K562 (cell line): ENCODE data around the gene FMO1. TPM values are rescaled to one million over a fixed set of nuclear protein-coding genes. Genes with fewer than 3 reads are reported as not detected.

Experiments
- BDP1 ChIP-seq: IDR thresholded peaks from 3 replicates; pipeline ENCODE4 v1.6.1; 2011; ENCODE audit not compliant: insufficient read length, insufficient read depth
- DMBX1 ChIP-seq: fragments of 250-450 bp; sonication (Bioruptor Pico); IDR thresholded peaks from 2 replicates; pipeline ENCODE4 v1.8.0; 2022; ENCODE audit warnings: inconsistent platforms, mild to moderate bottlenecking, moderate library complexity, borderline replicate concordance
- EZH2 ChIP-seq: IDR thresholded peaks from 2 replicates; pipeline ENCODE4 v1.6.1; 2012; ENCODE audit warnings: low read depth, mild to moderate bottlenecking, inconsistent platforms, low read length, borderline replicate concordance
- FOXK2 ChIP-seq, 2 experiments: fragments of 450-650 bp; IDR thresholded peaks in 1 of 2; conservative IDR thresholded peaks in 1 of 2; 2 replicates each; pipeline ENCODE4 v1.6.1; 2016; ENCODE audit warnings: low read depth in 2 of 2, mild to moderate bottlenecking in 1 of 2
- GTF2F1 ChIP-seq: IDR thresholded peaks from 2 replicates; pipeline ENCODE4 v1.6.1; 2011; ENCODE audit warnings: low read depth, low read length, improper control_type of control experiment
- HIVEP1 ChIP-seq: fragments of 250-450 bp; sonication (Bioruptor Pico); IDR thresholded peaks from 2 replicates; pipeline ENCODE4 v1.4.0; 2020; ENCODE audit warnings: mild to moderate bottlenecking
- LARP7 ChIP-seq: fragments of 450-650 bp; IDR thresholded peaks from 2 replicates; pipeline ENCODE4 v1.6.1; 2016
- MED1 ChIP-seq: sonication (generic); formaldehyde crosslinking; IDR thresholded peaks from 2 replicates; pipeline ENCODE4 v1.8.1; 2023; ENCODE audit warnings: missing genetic modification reagents, borderline replicate concordance
- MTA2 ChIP-seq: fragments of 450-650 bp; IDR thresholded peaks from 2 replicates; pipeline ENCODE4 v1.6.1; 2016; ENCODE audit warnings: low read depth
- MYBL2 ChIP-seq, 2 experiments: fragments of 450-650 bp in 1 of 2; sonication (generic) in 1 of 2; formaldehyde crosslinking in 1 of 2; IDR thresholded peaks; 2 replicates each; pipeline versions ENCODE4 v1.6.1 to v1.8.1; 2017 to 2022; ENCODE audit warnings: borderline replicate concordance in 1 of 2, inconsistent platforms in 1 of 2, low read depth in 1 of 2, mild to moderate bottlenecking in 1 of 2, missing genetic modification reagents in 1 of 2, moderate library complexity in 1 of 2
- STAT6 ChIP-seq: sonication (generic); formaldehyde crosslinking; IDR thresholded peaks from 2 replicates; pipeline ENCODE4 v1.8.1; 2023; ENCODE audit warnings: mild to moderate bottlenecking, missing genetic modification reagents
- TGIF2 ChIP-seq: sonication (generic); formaldehyde crosslinking; IDR thresholded peaks from 2 replicates; pipeline ENCODE4 v1.8.1; 2022; ENCODE audit warnings: mild to moderate bottlenecking, missing genetic modification reagents, moderate library complexity
- ZBED1 ChIP-seq: IDR thresholded peaks from 2 replicates; pipeline ENCODE4 v1.6.1; 2014
- ZNF384 ChIP-seq: IDR thresholded peaks from 2 replicates; pipeline ENCODE4 v1.6.1; 2012; ENCODE audit warnings: low read depth, low read length, improper control_type of control experiment
- ZNF436 ChIP-seq: fragments of 250-450, 450-650 bp; sonication (Bioruptor Pico); formaldehyde crosslinking; IDR thresholded peaks from 2 replicates; pipeline ENCODE4 v1.7.0; 2020; ENCODE audit warnings: mild to moderate bottlenecking
- ZNF445 ChIP-seq: fragments of 250-450 bp; sonication (Bioruptor Pico); IDR thresholded peaks from 2 replicates; pipeline ENCODE4 v1.4.0; 2020; ENCODE audit warnings: low read depth, mild to moderate bottlenecking, moderate library complexity
- ZNF584 ChIP-seq: fragments of 200-800 bp; sonication (Bioruptor generic); IDR thresholded peaks from 2 replicates; pipeline ENCODE4 v1.6.1; 2016; ENCODE audit warnings: low read depth, mild to moderate bottlenecking, missing genetic modification characterization, missing compliant biosample characterization
- ZNF639 ChIP-seq, 2 experiments: fragments of 200-800 bp in 1 of 2; sonication (Bioruptor generic) in 1 of 2; sonication (generic) in 1 of 2; formaldehyde crosslinking in 1 of 2; IDR thresholded peaks in 1 of 2; conservative IDR thresholded peaks in 1 of 2; 2 replicates each; pipeline versions ENCODE4 v1.5.0 to v1.6.1; 2016 to 2020; ENCODE audit warnings: missing compliant biosample characterization in 1 of 2, missing genetic modification characterization in 1 of 2, missing genetic modification reagents in 1 of 2
- polyA plus RNA-seq, 8 experiments: library from polyadenylated mRNA; depleted of rRNA in 4 of 8; stranded (reverse) in 5 of 8; unstranded in 3 of 8; fragments of >200 nt; fragmentation: Nextera tagmentation in 2 of 8; fragmentation: Illumina TruSeq in 1 of 8; extraction: Ambion mirVana in 2 of 8; extraction: Trizol in 1 of 8; gene quantifications; 2 replicates each; pipeline versions ENCODE4 v1.2.1 to v1.2.3, GENCODE V29; 2011 to 2014; ENCODE audit warnings: inconsistent platforms in 1 of 8, missing spikeins in 1 of 8
- total RNA-seq, 7 experiments: library from RNA; depleted of rRNA in 6 of 7; stranded (reverse); fragments of >200 nt in 6 of 7; fragmentation: Illumina TruSeq in 2 of 7; extraction: Trizol in 2 of 7; gene quantifications; 2 replicates each; pipeline versions ENCODE4 v1.2.1 to v1.2.3, GENCODE V29; 2011 to 2021; ENCODE audit warnings: low replicate concordance in 1 of 7

Gene FMO1
- total and polyA plus RNA-seq, 9 of the 15 experiments (the other 6 are each of a cell fraction or from before 2014, with no cell fraction given): not detected

GRCh38 chr1:171245458-171246064 is 2.7 kb upstream of the FMO1 start (continued):
- TF ChIP-seq ZNF639 (CRISPR knock-in tag; conservative IDR thresholded peaks at IDR 0.05 in 1 of 2, IDR thresholded peaks at IDR 0.05 in 1 of 2): no peak
- TF ChIP-seq ZNF384: no peak
- no peak for TF ChIP-seq GTF2F1
- no peak for TF ChIP-seq ZNF436
- no peak for TF ChIP-seq BDP1
- TF ChIP-seq ZNF445 (CRISPR knock-in tag): no peak
- TF ChIP-seq MTA2: no peak
- no peak for TF ChIP-seq DMBX1 (CRISPR knock-in tag)
- no peak for TF ChIP-seq ZNF584 (CRISPR knock-in tag)
- no peak for TF ChIP-seq EZH2
- no peak for TF ChIP-seq FOXK2 (conservative IDR thresholded peaks at IDR 0.05 in 1 of 2, IDR thresholded peaks at IDR 0.05 in 1 of 2; ENCODE audit: low read depth in 2 of 2)
- TF ChIP-seq MYBL2 (IDR thresholded peaks at IDR 0.05; ENCODE audit: low read depth): no peak
- no peak for TF ChIP-seq MYBL2 (CRISPR knock-in tag; IDR thresholded peaks at IDR 0.05; ENCODE audit: borderline replicate concordance)
- no peak for TF ChIP-seq LARP7
- no peak for TF ChIP-seq ZBED1
- TF ChIP-seq TGIF2 (CRISPR knock-in tag): no peak
- TF ChIP-seq MED1: no peak
- TF ChIP-seq STAT6 (CRISPR knock-in tag): no peak
- no peak for TF ChIP-seq HIVEP1 (CRISPR knock-in tag)
